A549 treated with AZD9567 at 1 μM for 4 hours (cell line): ENCODE results near the gene CHD9NB. TPM values are rescaled to one million over a fixed set of nuclear protein-coding genes. Genes with fewer than 3 reads are reported as not detected.

Source experiments
- total RNA-seq: library from RNA; stranded (reverse); fragments of 200-300 nt; extraction: Qiagen RNA extraction; gene quantifications from 5 replicates; pipeline ENCODE4 v1.2.3, GENCODE V29; 2022; ENCODE audit not compliant: insufficient read depth

The CHD9NB gene
- 0.96 to 1.1 TPM (median 1.0 TPM) in 4 of 5 replicates, not detected in the other for total RNA-seq

DNA sequence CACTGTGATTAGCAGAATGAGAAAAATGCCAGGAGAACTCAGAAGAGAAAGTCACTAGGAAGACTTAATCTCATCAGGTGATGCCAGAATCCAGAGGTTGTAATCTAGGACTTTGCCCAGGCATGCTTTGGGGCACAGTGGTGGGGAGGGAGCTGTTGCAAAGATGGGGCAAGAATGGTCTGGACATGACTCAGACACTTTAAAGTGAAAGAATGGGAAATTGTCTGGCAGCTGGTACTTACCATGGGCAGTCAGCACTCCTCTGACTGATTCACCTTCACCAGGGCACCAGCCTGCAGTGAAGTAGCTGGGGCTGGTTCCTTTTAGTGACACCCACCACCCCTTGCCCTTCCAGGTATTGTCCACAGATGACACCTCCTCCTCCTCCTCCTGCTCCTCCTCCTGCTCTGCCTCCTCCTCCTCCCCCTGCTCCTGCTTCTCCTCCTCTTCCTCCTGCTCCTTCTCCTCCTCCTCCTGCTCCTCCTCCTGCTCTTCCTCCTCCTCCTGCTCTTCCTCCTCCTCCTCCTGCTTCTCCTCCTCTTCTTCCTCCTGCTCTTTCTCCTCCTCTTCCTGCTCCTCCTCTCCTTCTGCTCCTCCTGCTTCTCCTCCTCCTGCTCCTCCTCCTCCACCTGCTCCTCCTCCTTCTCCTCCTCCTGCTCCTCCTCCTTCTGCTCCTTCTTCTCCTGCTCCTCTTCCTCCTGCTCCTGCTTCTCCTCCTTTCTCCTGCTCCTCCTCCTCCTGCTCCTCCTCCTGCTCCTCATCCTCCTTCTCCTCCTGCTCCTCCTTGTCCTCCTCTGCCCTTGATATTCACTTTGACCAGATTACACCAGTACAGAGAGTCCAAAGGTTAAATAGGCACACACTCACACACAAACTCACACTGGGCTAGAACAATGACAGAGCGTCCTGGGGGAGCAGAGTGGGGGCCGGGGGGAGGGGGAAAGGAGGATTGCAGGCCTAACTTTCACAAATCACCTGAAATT lies at the start of gene CHD9NB:
CHD9NB (minus strand) TSS at position 379 of the 983 bp plus-strand sequence. CDS start 8,739 bp downstream, outside the sequence.

DNA sequence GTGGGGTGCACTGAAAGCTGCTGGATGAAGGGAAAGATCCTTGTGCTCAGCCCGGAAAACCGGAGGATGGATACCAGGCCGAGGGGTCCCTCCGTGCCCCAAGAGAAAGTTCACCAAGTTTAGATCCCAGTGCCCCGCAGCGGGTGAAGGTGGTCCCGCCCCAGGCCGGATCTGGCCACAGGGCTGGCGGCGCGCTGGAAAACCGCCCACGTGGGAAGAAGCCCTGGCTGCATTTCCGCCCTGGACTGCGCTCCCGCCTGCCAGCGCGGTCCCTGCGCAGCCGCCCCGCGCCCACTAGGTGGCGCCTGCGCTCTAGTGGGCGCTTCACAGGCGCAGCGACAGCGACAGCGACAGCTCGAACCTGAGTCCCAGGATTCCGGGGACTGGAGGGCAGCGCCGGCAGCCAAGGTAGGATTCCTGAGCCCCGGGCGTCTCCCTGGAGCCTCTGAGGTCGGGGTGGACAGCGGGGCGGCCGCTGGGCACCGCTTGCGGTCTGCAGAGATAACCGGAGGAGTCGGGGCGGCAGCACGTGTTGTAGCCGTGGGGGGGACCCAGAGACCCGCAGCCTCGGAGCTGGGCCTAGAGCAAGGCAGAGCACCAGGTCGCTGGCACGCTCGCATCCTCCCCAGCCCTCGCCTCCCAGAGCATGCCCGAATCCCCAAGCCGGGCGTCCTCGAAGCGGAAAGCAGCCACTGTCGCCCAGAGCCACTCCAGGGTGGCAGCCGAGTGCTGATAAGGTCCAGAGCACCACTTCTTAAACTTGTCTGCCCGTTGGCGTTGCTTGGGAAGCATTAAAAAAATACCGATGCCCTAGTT lies 2.2 kb upstream of the CHD9NB start, which contains the start of gene CHD9:
CHD9 (plus strand) TSS at position 322 of the 816 bp plus-strand sequence. CDS start 101,099 bp downstream, outside the sequence.

Other genes starting within 250 kb of the CHD9NB start
- gene CHD9, start 2.1 kb upstream of the CHD9NB start, total RNA-seq: 11.4 to 16.4 TPM (median 14.7 TPM) in 5 replicates